ENCODE data around the gene UGT1A8. TPM values are rescaled to one million over a fixed set of nuclear protein-coding genes. Genes with fewer than 3 reads are reported as not detected.

The UGT1A8 gene
- total and polyA plus RNA-seq, 2 of the 4 experiments (the other 2 are of a cell fraction), result not detected

- no peaks in the 10 kb centered on the region for H4K20me1 ChIP-seq (ENCODE audit: insufficient read depth, low read length)
- no peak overlapping the region for H4K5ac ChIP-seq (ENCODE audit: low read depth, low read length)
- H3K4me1 ChIP-seq (ENCODE audit: control insufficient read depth, insufficient read depth, low read length), result no peaks in the 10 kb centered on the region
- H3K14ac ChIP-seq (replicated peaks; ENCODE audit: low read depth, low read length), result no peak overlapping the region
- peaks cover 6% of the 10 kb centered on the region for H3K27me3 ChIP-seq (ENCODE audit: control insufficient read depth, insufficient read depth, low read length)
- in situ Hi-C loops (cut with MboI; ENCODE audit: low sequenced_read_pairs), result no loop called here
- no peak overlapping the region for H3K23ac ChIP-seq (ENCODE audit: low read depth, low read length)
- no peak overlapping the region for H2BK20ac ChIP-seq (ENCODE audit: low read depth, low read length)
- H3K79me1 ChIP-seq (ENCODE audit: low read depth in 1 of 2, low read length in 2 of 2), result no peaks in the 10 kb centered on the region
- H3K9ac ChIP-seq (ENCODE audit: low read depth, low read length), result no peak overlapping the region
- H3K27ac ChIP-seq (ENCODE audit: insufficient read depth, low read length), result no peak overlapping the region
- no peak overlapping the region for H2BK15ac ChIP-seq (ENCODE audit: low read depth, low read length)
- WGBS, 2 experiments (ENCODE audit: extremely low coverage in 2 of 2, insufficient read length in 1 of 2), result 50% methylated on average over 2 of the region's 9 CpGs; no CpG with 5 or more reads in 1 of the 2 experiments
- no peak overlapping the region for H3K56ac ChIP-seq (ENCODE audit: extremely low read depth, insufficient read depth, low read length)
- no peaks in the 10 kb centered on the region for H3K9me1 ChIP-seq (ENCODE audit: insufficient read depth, low read length)
- H2BK120ac ChIP-seq (ENCODE audit: low read depth, low read length), result no peak overlapping the region
- H2BK5ac ChIP-seq (ENCODE audit: low read depth, low read length, poor library complexity, severe bottlenecking), result no peak overlapping the region
- TF ChIP-seq CTCF (conservative IDR thresholded peaks at IDR 0.05; ENCODE audit: low read depth, low read length) (no peak), BHLHE40 (IDR thresholded peaks at IDR 0.05; ENCODE audit: low read depth, low read length) (no peak), RFX5 (IDR thresholded peaks at IDR 0.05; ENCODE audit: low read depth, low read length) (no peak)
- no TSS peak for BruUV-seq (replicated peaks)
- ChIA-PET CTCF (no interaction called here), POLR2A (ENCODE audit: unreplicated experiment) (no interaction called here)
- no peak overlapping the region for H3K4me2 ChIP-seq (ENCODE audit: low read depth, low read length)
- no peaks in the 10 kb centered on the region for H3K36me3 ChIP-seq (ENCODE audit: control insufficient read depth, insufficient read depth, low read length)
- DNase-seq (no peak), ATAC-seq (ENCODE audit: low read depth) (no peak)
- intact Hi-C loops (cut with micrococcal nuclease), result no loop called here
- H2AK5ac ChIP-seq (ENCODE audit: low read depth, low read length), result no peak overlapping the region
- no peak overlapping the region for H3K18ac ChIP-seq (ENCODE audit: low read depth, low read length)
- H2AK9ac ChIP-seq (replicated peaks; ENCODE audit: low read depth, low read length, poor library complexity), result no peak overlapping the region
- no peaks in the 10 kb centered on the region; the same call in 1 of the 2 replicates for H3K9me3 ChIP-seq (ENCODE audit: control insufficient read depth, insufficient read depth, low read length)
- no peak overlapping the region for H3K4me3 ChIP-seq (ENCODE audit: insufficient read depth, low read depth, low read length)
- H4K8ac ChIP-seq (ENCODE audit: low read depth in 2 of 2, low read length in 2 of 2), result no peak overlapping the region
- no peak overlapping the region for H4K91ac ChIP-seq (ENCODE audit: insufficient read depth, low read depth, low read length)
- H3K4ac ChIP-seq (ENCODE audit: low read depth, low read length), result no peak overlapping the region
- H2AFZ ChIP-seq (replicated peaks; ENCODE audit: low read length, poor library complexity), result no peak overlapping the region
- dilution Hi-C loops (cut with HindIII; ENCODE audit: low sequenced_read_pairs, unreplicated experiment), result no loop called here
Observed at GRCh38 chr2:233796254-233796653, 178.8 kb downstream of the UGT1A8 start.

All from IMR-90 (cell line).